Ectodermal cell (in vitro differentiated cells): ENCODE measurements around the gene TPI1.

Experiments used
- H3K27ac ChIP-seq: 2 replicates; pipeline ENCODE4 v1.7.0; 2013; ENCODE audit warnings: mild to moderate bottlenecking, low read depth, low read length; ENCODE audit not compliant: insufficient read depth, poor library complexity, severe bottlenecking
- H3K27me3 ChIP-seq: 2 replicates; pipeline ENCODE4 v1.7.0; 2013; ENCODE audit warnings: mild to moderate bottlenecking, low read length; ENCODE audit not compliant: insufficient read depth, control insufficient read depth, poor library complexity, severe bottlenecking
- H3K36me3 ChIP-seq: one replicate; pipeline ENCODE4 v1.7.0; 2013; ENCODE audit warnings: low read length; ENCODE audit not compliant: control insufficient read depth, insufficient read depth
- H3K4me1 ChIP-seq: one replicate; pipeline ENCODE4 v1.7.0; 2013; ENCODE audit warnings: low read length; ENCODE audit not compliant: control insufficient read depth, insufficient read depth
- H3K4me3 ChIP-seq: 2 replicates; pipeline ENCODE4 v1.7.0; 2013; ENCODE audit warnings: low read depth, low read length, control low read depth; ENCODE audit not compliant: insufficient read depth
- H3K9me3 ChIP-seq: 2 replicates; pipeline ENCODE4 v1.7.0; 2013; ENCODE audit warnings: mild to moderate bottlenecking, low read length, moderate library complexity; ENCODE audit not compliant: control insufficient read depth
- WGBS, 2 experiments: methylation state at CpG; one replicate each; pipeline ENCODE4 v1.1.7; 2013; ENCODE audit warnings: missing lambda C conversion rate in 2 of 2; 5-methylcytosine and 5-hydroxymethylcytosine counted together

TPI1 gene

GRCh38 chr12:6846316-6846869 lies 20.9 kb upstream of the TPI1 start:
- Histone ChIP-seq H3K27me3 (no peaks in the 10 kb centered on the region), H3K27ac (no peak overlapping the region), H3K4me1 (peaks cover 16% of the 10 kb centered on the region), H3K9me3 (no peaks in the 10 kb centered on the region), H3K36me3 (peaks cover 43% of the 10 kb centered on the region), H3K4me3 (no peak overlapping the region)
- 94% methylated on average over 7 of the region's 7 CpGs for WGBS, 2 experiments

GRCh38 chr12:6847676-6848075 lies 19.7 kb upstream of the TPI1 start:
- H3K4me3 ChIP-seq: no peak overlapping the region
- H3K9me3 ChIP-seq: no peaks in the 10 kb centered on the region
- H3K36me3 ChIP-seq: peaks cover 43% of the 10 kb centered on the region
- peaks cover 14% of the 10 kb centered on the region for H3K4me1 ChIP-seq
- no peak overlapping the region for H3K27ac ChIP-seq
- WGBS, 2 experiments: 85 to 88% methylated on average over 2 of the region's 2 CpGs
- H3K27me3 ChIP-seq: no peaks in the 10 kb centered on the region

GRCh38 chr12:6849427-6849826 lies 17.9 kb upstream of the TPI1 start:
- peaks cover 21% of the 10 kb centered on the region for H3K4me1 ChIP-seq
- no peaks in the 10 kb centered on the region for H3K27me3 ChIP-seq
- 90 to 94% methylated on average over 2 of the region's 2 CpGs for whole genome bisulfite sequencing, 2 experiments
- no peaks in the 10 kb centered on the region for H3K9me3 ChIP-seq
- H3K4me3 ChIP-seq: no peak overlapping the region
- no peak overlapping the region for H3K27ac ChIP-seq
- peaks cover 40% of the 10 kb centered on the region for H3K36me3 ChIP-seq

- peaks cover 21% of the 10 kb centered on the region for H3K4me1 ChIP-seq
- H3K27ac ChIP-seq: no peak overlapping the region
- 86 to 89% methylated on average over 10 of the region's 10 CpGs for WGBS, 2 experiments
- H3K4me3 ChIP-seq: peak overlapping the region; percentile 60
- no peaks in the 10 kb centered on the region for H3K27me3 ChIP-seq
- H3K36me3 ChIP-seq: peaks cover 34% of the 10 kb centered on the region
- H3K9me3 ChIP-seq: no peaks in the 10 kb centered on the region
These were observed 17.3 kb upstream of the TPI1 start for GRCh38 chr12:6849976-6850560.

- 12% methylated on average over 16 of the region's 16 CpGs for WGBS, 2 experiments
- Histone ChIP-seq H3K27ac (no peak overlapping the region), H3K4me1 (peaks cover 21% of the 10 kb centered on the region), H3K4me3 (peak overlapping the region; percentile 60), H3K27me3 (no peaks in the 10 kb centered on the region), H3K9me3 (no peaks in the 10 kb centered on the region), H3K36me3 (peaks cover 27% of the 10 kb centered on the region)
These were observed 16.6 kb upstream of the TPI1 start for GRCh38 chr12:6850796-6851152.

- Histone ChIP-seq H3K27me3 (no peaks in the 10 kb centered on the region), H3K27ac (peak within 1 kb of the TSS; percentile 78), H3K4me3 (peak within 1 kb of the TSS; percentile 60), H3K9me3 (no peaks in the 10 kb centered on the region), H3K4me1 (peaks cover 21% of the 10 kb centered on the region), H3K36me3 (peaks cover 22% of the 10 kb centered on the region)
- 0% methylated on average over 37 of the region's 37 CpGs for WGBS, 2 experiments
These were observed 16.0 kb upstream of the TPI1 start, which contains the start of gene CDCA3 for GRCh38 chr12:6851153-6851920. Gene CDCA3 (minus strand): TSS chr12:6851286. CDS start chr12:6850952, 334 bp downstream.

- Histone ChIP-seq H3K27me3 (no peaks in the 10 kb centered on the region), H3K4me1 (peaks cover 21% of the 10 kb centered on the region), H3K27ac (peak within 1 kb of the TSS; percentile 78), H3K9me3 (no peaks in the 10 kb centered on the region), H3K4me3 (peak within 1 kb of the TSS; percentile 60), H3K36me3 (peaks cover 20% of the 10 kb centered on the region)
- WGBS, 2 experiments: 0% methylated on average over 65 of the region's 65 CpGs
These were observed 15.2 kb upstream of the TPI1 start, which contains the start of gene USP5 for GRCh38 chr12:6851921-6852650. Gene USP5 (plus strand): TSS chr12:6852150. CDS start chr12:6852180, 30 bp downstream.

GRCh38 chr12:6852651-6853354 lies 14.5 kb upstream of the TPI1 start:
- Histone ChIP-seq H3K4me3 (peak overlapping the region; percentile 60), H3K36me3 (peaks cover 27% of the 10 kb centered on the region), H3K4me1 (peaks cover 21% of the 10 kb centered on the region), H3K9me3 (no peaks in the 10 kb centered on the region), H3K27me3 (no peaks in the 10 kb centered on the region), H3K27ac (peak overlapping the region; percentile 72)
- WGBS, 2 experiments: 2% methylated on average over 17 to 18 of the region's 18 CpGs

GRCh38 chr12:6853626-6854025 lies 13.7 kb upstream of the TPI1 start:
- peaks cover 32% of the 10 kb centered on the region for H3K36me3 ChIP-seq
- no peaks in the 10 kb centered on the region for H3K27me3 ChIP-seq
- H3K4me3 ChIP-seq: no peak overlapping the region
- no peaks in the 10 kb centered on the region for H3K9me3 ChIP-seq
- H3K4me1 ChIP-seq: peaks cover 21% of the 10 kb centered on the region
- no peak overlapping the region for H3K27ac ChIP-seq
- 95 to 100% methylated on average over 1 of the region's 1 CpG for whole genome bisulfite sequencing, 2 experiments
